GM19351 (cell line): Measurements from ENCODE around the gene CDKL4.
"Not testable (repeated sequence)": the region's sequence is repeated elsewhere in the genome, so short reads cannot be mapped to it uniquely, and the experiment has no call there.

Experiments used
- ATAC-seq: cut with Tn5 transposase; IDR thresholded peaks from one replicate; pipeline ENCODE4 v1.9.1; 2021; ENCODE audit warnings: mild to moderate bottlenecking, moderate library complexity; ENCODE audit not compliant: unreplicated experiment

CDKL4 gene

DNA sequence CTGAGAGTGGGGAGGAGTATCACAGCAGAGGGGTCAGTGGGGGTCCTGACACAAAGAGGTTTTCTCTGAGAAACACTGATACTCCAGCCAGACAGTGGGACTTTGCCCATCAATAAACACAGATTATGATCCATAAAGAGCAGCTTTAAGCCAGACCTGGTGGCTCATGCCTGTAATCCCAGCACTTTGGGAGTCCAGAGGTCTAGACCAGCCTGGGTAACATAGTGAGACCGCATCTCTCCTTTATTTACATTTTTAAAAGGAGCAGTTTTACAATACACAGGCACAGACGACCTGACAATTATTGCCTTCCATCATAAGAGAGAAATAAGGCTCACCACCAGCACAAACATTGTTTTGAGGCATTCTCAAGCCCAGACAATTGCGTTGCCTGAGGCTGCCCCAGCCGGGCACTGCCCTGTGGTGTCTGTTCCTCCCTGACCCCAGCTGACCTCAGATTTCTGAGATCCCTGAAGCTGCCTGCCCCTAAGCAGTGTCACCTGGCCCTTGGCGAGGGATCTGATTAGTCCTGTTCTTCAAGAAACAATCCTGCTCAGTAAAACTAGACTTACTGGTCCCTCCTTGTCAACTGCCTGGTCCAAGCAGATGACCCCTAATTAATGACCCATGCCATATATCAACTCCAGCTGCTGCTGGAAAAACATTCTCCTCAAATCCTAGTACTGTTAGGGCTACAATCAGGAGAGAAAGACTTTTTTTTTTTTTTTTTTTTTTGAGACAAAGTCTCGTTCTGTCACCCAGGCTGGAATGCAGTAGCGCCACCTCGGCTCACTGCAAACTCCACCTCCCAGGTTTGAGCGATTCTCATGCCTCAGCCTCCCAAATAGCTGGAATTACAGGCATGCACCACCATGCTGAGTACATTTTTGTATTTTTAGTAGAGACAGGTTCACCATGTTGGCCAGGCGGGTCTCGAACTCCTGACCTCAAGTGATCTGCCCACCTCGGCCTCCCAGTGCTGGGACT is 63.5 kb downstream of the CDKL4 start:
- no peak for ATAC-seq

DNA sequence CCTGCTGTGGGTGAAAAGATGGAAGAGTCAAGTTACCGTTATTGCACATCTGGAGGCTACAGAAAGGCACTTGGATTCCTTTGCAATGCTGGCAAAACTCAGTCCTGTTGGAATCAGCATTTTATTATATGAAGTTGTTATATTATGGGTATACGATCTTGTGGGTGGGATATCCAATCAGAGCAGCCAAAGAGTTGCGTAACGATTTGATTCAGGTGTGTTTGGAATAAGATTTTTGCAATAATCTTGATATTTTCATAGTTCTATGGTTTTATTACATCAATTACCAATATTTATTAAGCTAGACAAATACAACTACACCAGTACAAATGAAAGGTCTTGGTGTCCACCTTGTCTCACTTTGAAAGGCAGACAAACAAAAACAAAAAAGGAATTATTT is 65.0 kb downstream of the CDKL4 start:
- no peak for ATAC-seq

GRCh38 chr2:39176997-39177396 is 66.8 kb downstream of the CDKL4 start:
- no peak for ATAC-seq

DNA sequence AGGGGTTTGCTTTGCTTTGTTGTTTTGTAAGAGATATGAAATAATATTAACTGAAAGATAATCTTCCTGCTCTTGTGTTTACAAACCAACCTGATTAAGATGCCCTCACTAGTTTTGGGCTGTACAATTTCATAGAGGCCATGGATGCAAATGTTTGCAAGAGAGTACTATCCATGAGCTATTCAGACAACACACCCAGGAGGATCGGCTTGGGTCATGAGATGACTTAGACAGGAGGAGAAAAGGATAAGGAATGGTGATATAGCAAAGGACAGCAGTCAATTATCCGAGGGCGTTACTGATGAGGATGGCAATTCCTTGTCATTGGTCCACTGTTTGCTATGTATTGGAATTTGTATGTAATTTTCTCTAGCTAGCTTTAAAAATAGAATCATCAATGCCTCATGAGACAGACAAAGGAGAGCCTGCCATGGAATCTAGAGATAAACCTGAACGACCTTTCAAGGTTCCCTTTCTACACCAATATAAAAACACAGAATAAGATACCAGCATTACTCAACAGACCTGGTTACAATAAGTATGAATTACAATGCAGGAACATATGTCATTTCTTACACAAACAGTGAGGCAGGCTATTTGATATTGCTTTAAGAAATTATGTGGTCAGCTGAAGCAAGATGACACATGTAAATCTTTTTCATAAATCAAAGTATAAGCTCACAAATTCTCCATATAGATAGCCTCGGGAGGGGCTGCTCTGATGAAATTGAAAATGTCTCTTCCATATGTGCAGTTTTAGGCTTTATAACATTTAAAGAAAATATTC is 68.6 kb downstream of the CDKL4 start:
- ATAC-seq = no peak

- ATAC-seq = no peak
These were observed 69.7 kb downstream of the CDKL4 start for GRCh38 chr2:39174022-39174421.

- ATAC-seq = not testable (repeated sequence)
These were observed 71.6 kb downstream of the CDKL4 start for GRCh38 chr2:39172047-39172706.

GRCh38 chr2:39171621-39172020 is 72.1 kb downstream of the CDKL4 start:
- no peak for ATAC-seq

GRCh38 chr2:39164089-39164488 is 79.7 kb downstream of the CDKL4 start:
- ATAC-seq = no peak

- no peak for ATAC-seq
These were observed 82.8 kb downstream of the CDKL4 start for GRCh38 chr2:39160982-39161381.

GRCh38 chr2:39159283-39159682 is 84.5 kb downstream of the CDKL4 start:
- ATAC-seq = no peak

- no peak for ATAC-seq
These were observed 85.4 kb downstream of the CDKL4 start for GRCh38 chr2:39158351-39158750.

DNA sequence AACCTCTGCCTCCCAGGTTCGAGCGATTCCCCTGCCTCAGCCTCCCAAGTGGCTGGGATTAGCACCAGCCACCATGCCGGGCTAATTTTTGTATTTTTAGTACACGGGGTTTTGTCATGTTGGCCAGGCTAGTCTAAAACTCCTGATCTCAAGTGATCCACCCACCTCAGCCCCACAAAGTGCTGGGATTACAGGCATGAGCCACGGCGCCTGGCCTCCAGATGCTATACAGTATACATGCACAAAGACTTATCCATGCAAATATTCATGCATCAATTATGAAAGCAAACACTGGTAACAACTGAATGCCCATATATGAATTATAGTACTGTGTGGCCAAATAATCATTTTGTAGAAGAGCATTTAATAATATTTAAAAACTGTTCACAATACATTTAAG is 86.9 kb downstream of the CDKL4 start:
- ATAC-seq = no peak

DNA sequence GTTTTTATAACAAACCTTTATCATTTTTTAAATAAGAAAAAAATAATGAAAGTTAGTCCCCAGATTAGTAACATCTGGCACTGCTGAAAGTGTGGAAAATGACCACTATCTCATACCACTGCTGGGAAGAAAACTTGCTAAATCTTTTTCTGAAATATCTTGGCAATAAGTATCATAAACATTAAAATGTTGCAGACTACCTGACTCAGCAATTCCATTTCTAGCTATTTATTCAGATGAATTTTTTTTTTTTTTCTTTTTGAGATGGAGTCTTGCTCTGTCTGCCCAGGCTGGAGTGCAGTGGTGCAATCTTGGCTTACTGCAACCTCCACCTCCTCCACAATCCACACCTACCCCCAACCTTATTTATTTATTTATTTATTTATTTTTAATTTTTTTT is 87.7 kb downstream of the CDKL4 start:
- ATAC-seq = no peak

DNA sequence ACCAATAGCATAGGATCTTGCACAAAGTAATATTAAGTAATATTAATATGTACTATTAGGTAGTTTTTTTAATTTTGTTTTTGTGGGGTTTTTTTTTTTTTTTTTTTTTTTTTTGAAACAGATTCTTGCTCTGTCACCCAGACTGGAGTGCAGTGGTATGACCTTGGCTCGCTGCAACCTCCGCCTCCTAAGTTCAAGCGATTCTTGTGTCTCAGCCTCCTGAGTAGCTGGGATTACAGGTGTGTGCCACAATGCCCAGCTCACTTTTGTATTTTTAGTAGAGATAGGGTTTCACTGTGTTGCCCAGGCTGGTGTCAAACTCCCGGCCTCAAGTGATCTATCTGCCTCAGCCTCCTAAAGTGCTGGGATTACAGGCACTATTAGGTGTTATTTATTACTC is 88.2 kb downstream of the CDKL4 start:
- ATAC-seq = not testable (repeated sequence)

DNA sequence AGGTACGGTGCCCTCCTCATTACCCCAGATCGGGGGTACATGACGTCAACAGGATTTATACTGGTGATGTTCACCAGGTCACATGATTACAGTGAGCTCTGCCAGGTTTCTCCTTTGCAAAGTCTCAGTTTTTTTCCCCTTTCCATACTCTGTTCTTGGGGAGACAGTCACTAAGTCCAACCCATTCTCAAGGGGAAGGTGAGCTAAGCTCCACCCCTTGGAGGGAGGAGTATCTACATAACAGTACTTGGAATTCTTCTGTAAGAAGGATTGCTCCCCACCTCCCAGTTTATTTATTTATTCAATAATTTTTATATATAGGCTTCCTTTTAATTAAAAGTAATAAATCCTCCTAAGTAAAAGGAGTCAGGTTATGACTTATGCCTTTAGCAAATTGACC is 88.8 kb downstream of the CDKL4 start:
- no peak for ATAC-seq

- ATAC-seq = no peak
These were observed 90.5 kb downstream of the CDKL4 start for GRCh38 chr2:39153312-39153711.

- ATAC-seq = no peak
These were observed 91.3 kb downstream of the CDKL4 start for GRCh38 chr2:39152504-39152903.

GRCh38 chr2:39150890-39151497 is 92.8 kb downstream of the CDKL4 start:
- no peak for ATAC-seq

DNA sequence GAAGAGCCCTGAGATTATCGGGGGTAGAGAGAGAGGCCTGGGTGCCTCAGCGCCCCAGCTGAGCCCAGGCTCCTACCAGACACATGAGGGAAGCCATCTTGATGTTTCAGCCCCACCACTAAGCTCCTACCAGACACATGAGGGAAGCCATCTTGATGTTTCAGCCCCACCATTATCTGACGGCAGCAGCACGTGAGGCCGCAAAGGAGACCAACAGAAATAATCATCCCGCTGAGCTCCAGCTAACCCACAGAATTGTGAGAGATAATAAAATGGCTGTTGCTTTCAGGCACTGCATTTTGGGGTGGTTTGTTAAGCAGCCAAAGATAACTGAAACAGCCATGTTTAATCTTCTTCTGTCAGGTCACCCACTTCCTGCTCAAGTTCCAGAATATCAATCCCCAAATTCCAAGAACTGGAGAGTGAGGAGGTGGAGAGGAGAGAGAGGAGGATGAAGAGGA is 93.6 kb downstream of the CDKL4 start:
- no peak for ATAC-seq

- ATAC-seq = no peak
These were observed 97.1 kb downstream of the CDKL4 start for GRCh38 chr2:39146630-39147029.

GRCh38 chr2:39145906-39146421 is 97.8 kb downstream of the CDKL4 start:
- ATAC-seq = no peak
